Stomach (tissue), 9 donors: ENCODE results near the gene GLB1L2. TPM values are rescaled to one million over a fixed set of nuclear protein-coding genes. Genes with fewer than 3 reads are reported as not detected.

Experiments used
- DNase-seq, 2 donors: peaks; one replicate each; pipeline versions ENCODE4 v3.0.0 to v3.0.0-alpha.2; 2013 to 2019
- H3K27ac ChIP-seq, 5 donors: fragments of 200-600 bp in 4 of 5; sonication (generic) in 4 of 5; one replicate each; pipeline ENCODE4 v1.5.1; 2013 to 2019; ENCODE audit warnings: mild to moderate bottlenecking in 1 of 5, moderate library complexity in 1 of 5
- H3K27me3 ChIP-seq, 3 donors: fragments of 200-600 bp; sonication (generic); one replicate each; pipeline ENCODE4 v1.5.1; 2017 to 2019; ENCODE audit warnings: mixed run types in 1 of 3
- H3K36me3 ChIP-seq, 4 donors: fragments of 200-600 bp; sonication (generic); 1 replicate in 3 of 4; 2 replicates in 1 of 4; pipeline ENCODE4 v1.5.1; 2016 to 2019
- H3K4me1 ChIP-seq, 4 donors: fragments of 200-600 bp; sonication (generic); one replicate each; pipeline ENCODE4 v1.5.1; 2016 to 2019
- H3K4me3 ChIP-seq, 4 donors: fragments of 200-600 bp; sonication (generic) in 3 of 4; one replicate each; pipeline ENCODE4 v1.5.1; 2016 to 2019; ENCODE audit warnings: mild to moderate bottlenecking in 1 of 4
- H3K9me3 ChIP-seq, 4 donors: fragments of 200-600 bp; sonication (generic); one replicate each; pipeline ENCODE4 v1.5.1; 2016 to 2019
- EP300 ChIP-seq: sonication (generic); formaldehyde crosslinking; IDR thresholded peaks from one replicate; pipeline ENCODE4 v1.6.1; 2017; ENCODE audit warnings: antibody characterized with exemption
- POLR2A ChIP-seq, 4 donors: fragments of 450-650 bp; IDR thresholded peaks; one replicate each; pipeline ENCODE4 v1.6.1; 2016; ENCODE audit warnings: antibody characterized with exemption in 4 of 4, control low read depth in 2 of 4, mild to moderate bottlenecking in 1 of 4, moderate library complexity in 1 of 4
- POLR2AphosphoS5 ChIP-seq, 3 donors: sonication (generic); formaldehyde crosslinking; IDR thresholded peaks; one replicate each; pipeline ENCODE4 v1.6.1; 2016; ENCODE audit warnings: antibody characterized with exemption in 3 of 3
- WGBS, 5 donors: extraction: QIAGEN DNeasy Blood & Tissue Kit in 3 of 5; methylation state at CpG; one replicate each; pipeline versions ENCODE4 v1.1.5 to v1.1.7; 2013 to 2018; 5-methylcytosine and 5-hydroxymethylcytosine counted together
- intact Hi-C: fragments of 100-400 bp; cut with DNase I; formaldehyde crosslinking; loops from one replicate; pipeline ENCODE4 v1.15.1; 2023; ENCODE audit warnings: low total_unique reads
- polyA plus RNA-seq, 3 donors: library from polyadenylated mRNA; stranded (reverse); fragments of 200-250 nt; gene quantifications; one replicate each; pipeline ENCODE4 v1.2.3, GENCODE V29; 2013
- total RNA-seq, 5 donors: library from RNA; depleted of rRNA; stranded (reverse); fragments of >200 nt; gene quantifications; one replicate each; pipeline versions ENCODE4 v1.1.0 to v1.2.3, GENCODE V29; 2014 to 2016
- TF ChIP-seq, protein P1 (sequence below), 7 experiments: fragments of 450-650 bp in 4 of 7; fragments of 200-600 bp in 3 of 7; sonication (generic) in 3 of 7; IDR thresholded peaks; one replicate each; pipeline ENCODE4 v1.5.1; 2016 to 2019; ENCODE audit warnings: antibody characterized with exemption in 7 of 7, control low read depth in 2 of 7, mild to moderate bottlenecking in 1 of 7
- donor health status: healthy with polysubstance abuse.
- donor health status: Bipolar disorder and iron deficiency.
- donor health status: healthy.

The GLB1L2 gene
- total and polyA plus RNA-seq, 8 donors, result 2.1 to 19.2 (median 5.3) TPM

DNA sequence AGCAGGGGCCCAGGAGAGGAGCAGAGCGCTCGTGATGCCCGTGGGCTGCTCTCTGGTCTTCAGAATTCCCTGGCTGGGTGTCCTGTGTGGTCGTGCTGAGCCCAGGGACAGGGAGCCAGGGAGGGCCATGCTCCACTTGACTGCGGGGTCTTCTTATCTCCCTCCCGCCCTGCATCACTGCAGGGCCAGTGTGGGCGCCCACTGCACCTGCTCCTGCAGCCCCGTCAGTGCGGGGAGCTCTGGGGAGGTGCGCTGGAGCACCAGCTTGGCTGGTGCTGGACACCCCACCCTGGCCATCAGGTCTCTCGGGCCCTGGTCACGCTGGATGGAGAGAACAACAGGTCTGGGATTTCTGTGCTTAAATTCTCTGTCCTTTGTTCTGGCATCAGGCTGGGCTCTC lies 48.4 kb downstream of the GLB1L2 start:
- TF ChIP-seq POLR2AphosphoS5 (IDR thresholded peaks at IDR 0.05) (no peak), POLR2A (IDR thresholded peaks at IDR 0.05) (no peak), EP300 (no peak)
- TF ChIP-seq, protein P1, sequence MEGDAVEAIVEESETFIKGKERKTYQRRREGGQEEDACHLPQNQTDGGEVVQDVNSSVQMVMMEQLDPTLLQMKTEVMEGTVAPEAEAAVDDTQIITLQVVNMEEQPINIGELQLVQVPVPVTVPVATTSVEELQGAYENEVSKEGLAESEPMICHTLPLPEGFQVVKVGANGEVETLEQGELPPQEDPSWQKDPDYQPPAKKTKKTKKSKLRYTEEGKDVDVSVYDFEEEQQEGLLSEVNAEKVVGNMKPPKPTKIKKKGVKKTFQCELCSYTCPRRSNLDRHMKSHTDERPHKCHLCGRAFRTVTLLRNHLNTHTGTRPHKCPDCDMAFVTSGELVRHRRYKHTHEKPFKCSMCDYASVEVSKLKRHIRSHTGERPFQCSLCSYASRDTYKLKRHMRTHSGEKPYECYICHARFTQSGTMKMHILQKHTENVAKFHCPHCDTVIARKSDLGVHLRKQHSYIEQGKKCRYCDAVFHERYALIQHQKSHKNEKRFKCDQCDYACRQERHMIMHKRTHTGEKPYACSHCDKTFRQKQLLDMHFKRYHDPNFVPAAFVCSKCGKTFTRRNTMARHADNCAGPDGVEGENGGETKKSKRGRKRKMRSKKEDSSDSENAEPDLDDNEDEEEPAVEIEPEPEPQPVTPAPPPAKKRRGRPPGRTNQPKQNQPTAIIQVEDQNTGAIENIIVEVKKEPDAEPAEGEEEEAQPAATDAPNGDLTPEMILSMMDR (IDR thresholded peaks at IDR 0.05), result no peak
- Histone ChIP-seq H3K4me1 (peaks cover 0 to 1% (median 0%) of the 10 kb centered on the region in 4 donors), H3K27me3 (peaks cover 0 to 25% (median 0%) of the 10 kb centered on the region in 3 donors), H3K27ac (no peak overlapping the region), H3K36me3 (peaks cover 0 to 9% (median 2%) of the 10 kb centered on the region in 4 donors), H3K4me3 (no peak overlapping the region), H3K9me3 (no peaks in the 10 kb centered on the region)
- WGBS, 5 donors, result 73 to 88% (median 86%) methylated on average over 5 to 12 of the region's 12 CpGs
- no peak for DNase-seq
- intact Hi-C loops, result no loop called here

DNA sequence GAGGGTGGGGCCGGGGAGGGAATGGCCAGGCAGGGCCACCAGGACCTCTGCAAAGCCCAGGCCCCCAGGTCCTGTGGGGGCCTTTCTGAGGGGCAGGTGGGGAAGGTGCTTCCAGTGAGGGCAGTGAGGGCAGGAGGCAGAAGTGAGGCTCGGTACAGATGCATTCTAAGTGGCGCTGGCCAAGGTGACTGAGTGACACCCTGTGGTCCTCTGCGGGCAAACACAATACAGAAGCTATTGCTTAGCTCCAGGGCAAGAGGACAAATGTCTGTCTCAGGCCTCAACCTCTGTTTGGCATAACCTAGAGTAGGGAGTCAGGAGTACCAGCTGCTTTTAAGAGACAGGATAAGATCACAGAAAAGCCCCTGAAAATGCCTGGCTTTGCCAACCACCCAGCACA lies 49.0 kb downstream of the GLB1L2 start:
- Histone ChIP-seq H3K27ac (no peak overlapping the region), H3K27me3 (peaks cover 0 to 27% (median 0%) of the 10 kb centered on the region in 3 donors), H3K9me3 (no peaks in the 10 kb centered on the region), H3K36me3 (peaks cover 0 to 9% (median 2%) of the 10 kb centered on the region in 4 donors), H3K4me3 (no peak overlapping the region), H3K4me1 (peaks cover 0 to 7% (median 0%) of the 10 kb centered on the region in 4 donors)
- TF ChIP-seq POLR2A (IDR thresholded peaks at IDR 0.05) (no peak), EP300 (no peak), POLR2AphosphoS5 (IDR thresholded peaks at IDR 0.05) (no peak)
- TF ChIP-seq, protein P1 (IDR thresholded peaks at IDR 0.05), result no peak
- DNase-seq, result no peak
- intact Hi-C loops, result no loop called here
- 62 to 68% (median 65%) methylated on average over 4 of the region's 4 CpGs for WGBS, 5 donors

DNA sequence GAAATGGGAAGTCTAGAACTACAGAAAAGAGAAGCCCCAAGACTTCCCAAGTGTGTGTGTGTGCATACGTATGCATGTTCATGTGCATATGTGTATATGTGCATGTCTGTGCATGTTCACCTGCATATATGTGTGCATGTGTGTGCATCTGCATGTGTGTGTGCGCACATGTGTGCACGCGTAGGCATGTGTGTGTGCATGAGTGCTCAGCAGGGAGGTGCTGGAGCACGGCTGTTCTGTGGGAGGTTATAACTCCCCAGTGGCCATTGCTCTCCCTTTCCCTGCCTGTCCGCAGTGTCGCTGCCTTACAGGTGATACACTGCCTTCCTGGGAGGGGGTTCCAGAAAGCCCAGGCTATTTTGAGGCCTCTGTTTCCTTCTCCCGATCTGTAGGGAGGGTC lies 50.5 kb downstream of the GLB1L2 start:
- H3K4me3 ChIP-seq, result no peak overlapping the region
- peaks cover 0 to 35% (median 0%) of the 10 kb centered on the region in 3 donors for H3K27me3 ChIP-seq
- 89 to 95% (median 92%) methylated on average over 8 of the region's 8 CpGs for WGBS, 5 donors
- H3K27ac ChIP-seq, result no peak overlapping the region
- intact Hi-C loops, result no loop called here
- peaks cover 0 to 10% (median 0%) of the 10 kb centered on the region in 4 donors for H3K4me1 ChIP-seq
- no peak for DNase-seq
- TF ChIP-seq POLR2AphosphoS5 (IDR thresholded peaks at IDR 0.05), result no peak
- TF ChIP-seq, protein P1 (IDR thresholded peaks at IDR 0.05), result no peak
- no peak for TF ChIP-seq EP300
- no peak for TF ChIP-seq POLR2A (IDR thresholded peaks at IDR 0.05)
- no peaks in the 10 kb centered on the region for H3K9me3 ChIP-seq
- H3K36me3 ChIP-seq, result peaks cover 0 to 9% (median 2%) of the 10 kb centered on the region in 4 donors

DNA sequence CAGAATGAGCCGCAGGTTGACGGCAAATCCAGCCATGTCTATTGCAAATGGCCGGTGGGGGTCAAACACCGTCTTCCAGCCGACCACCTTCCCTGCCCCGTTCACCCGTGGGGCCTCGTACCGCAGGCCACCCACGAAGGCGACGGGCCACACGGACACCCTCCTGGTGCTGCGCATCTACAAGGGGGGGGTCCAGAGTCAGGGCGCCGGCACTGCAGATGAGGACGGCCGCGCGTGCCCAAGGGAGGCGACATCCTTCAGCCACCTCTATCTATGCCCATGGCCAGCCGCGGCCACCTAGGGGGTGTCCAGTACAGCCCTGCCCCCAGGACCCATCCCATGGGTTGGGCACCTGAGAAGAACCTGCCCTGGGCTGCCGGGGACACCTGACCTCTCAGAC lies 51.0 kb downstream of the GLB1L2 start:
- H3K27ac ChIP-seq, result no peak overlapping the region
- no peak overlapping the region for H3K4me3 ChIP-seq
- intact Hi-C loops, result no loop called here
- 94 to 96% (median 95%) methylated on average over 18 to 24 of the region's 24 CpGs for WGBS, 5 donors
- peaks cover 0 to 10% (median 0%) of the 10 kb centered on the region in 4 donors for H3K4me1 ChIP-seq
- peaks cover 0 to 35% (median 0%) of the 10 kb centered on the region in 3 donors for H3K27me3 ChIP-seq
- H3K36me3 ChIP-seq, result peaks cover 0 to 9% (median 2%) of the 10 kb centered on the region in 4 donors
- H3K9me3 ChIP-seq, result no peaks in the 10 kb centered on the region
- TF ChIP-seq POLR2AphosphoS5 (IDR thresholded peaks at IDR 0.05), result no peak
- TF ChIP-seq POLR2A (IDR thresholded peaks at IDR 0.05), result no peak
- TF ChIP-seq, protein P1 (IDR thresholded peaks at IDR 0.05), result no peak
- DNase-seq, result no peak
